PC-3 (cell line): ENCODE data around the gene HDAC9. TPM values are rescaled to one million over a fixed set of nuclear protein-coding genes. Genes with fewer than 3 reads are reported as not detected.

Source experiments
- ATAC-seq: fragments of 200-7000 bp; cut with Tn5 transposase; 2 replicates; pipeline ENCODE4 v1.9.1; 2020; ENCODE audit warnings: mild to moderate bottlenecking, moderate library complexity
- BruUV-seq: library from RNA; stranded (reverse); fragments of 400-500 nt; replicated peaks from 2 replicates; lab custom pipeline; 2021; lab: Mats Ljungman, UMichigan
- CTCF ChIA-PET: fragments of 300-600 bp; sonication (Branson Sonifier 250); formaldehyde crosslinking; loops from one replicate; lab custom pipeline; 2022; ENCODE audit warnings: antibody characterized with exemption; lab: Charles Lee
- POLR2A ChIA-PET: fragments of 300-600 bp; sonication (Branson Sonifier 250); formaldehyde crosslinking; loops from one replicate; lab custom pipeline; 2022; ENCODE audit warnings: antibody characterized with exemption; ENCODE audit not compliant: unreplicated experiment; lab: Charles Lee
- DNase-seq: peaks from one replicate; pipeline ENCODE4 v3.0.0-alpha.2; 2015
- H2AFZ ChIP-seq: fragments of 300-600 bp; sonication (generic); 2 replicates; pipeline ENCODE4 v1.6.0; 2016; ENCODE audit warnings: antibody characterized with exemption, low read length
- H3F3A ChIP-seq: fragments of 300-600 bp; sonication (generic); one replicate; pipeline ENCODE4 v1.6.0; 2017; ENCODE audit warnings: antibody characterized with exemption, low read length, control low read depth, mild to moderate bottlenecking; ENCODE audit not compliant: unreplicated experiment
- H3K27ac ChIP-seq: fragments of 300-600 bp; sonication (generic); 2 replicates; pipeline ENCODE4 v1.5.1; 2016; ENCODE audit warnings: mild to moderate bottlenecking, low read length
- H3K27me3 ChIP-seq: fragments of 300-600 bp; sonication (generic); 2 replicates; pipeline ENCODE4 v1.6.1; 2016; ENCODE audit warnings: low read length, mixed read lengths
- H3K36me3 ChIP-seq: fragments of 300-600 bp; sonication (generic); 2 replicates; pipeline ENCODE4 v1.6.1; 2016; ENCODE audit warnings: low read depth, mixed run types, low read length, mixed read lengths
- H3K4me1 ChIP-seq: fragments of 300-600 bp; sonication (generic); 2 replicates; pipeline ENCODE4 v1.5.1; 2016; ENCODE audit warnings: low read length; ENCODE audit not compliant: insufficient read depth
- H3K4me2 ChIP-seq: fragments of 300-600 bp; sonication (generic); 2 replicates; pipeline ENCODE4 v1.6.0; 2016; ENCODE audit warnings: low read length
- H3K4me3 ChIP-seq: fragments of 300-600 bp; sonication (generic); 2 replicates; pipeline ENCODE4 v1.5.1; 2016; ENCODE audit warnings: mild to moderate bottlenecking, low read length, mixed read lengths
- H3K79me2 ChIP-seq: fragments of 300-600 bp; sonication (generic); 2 replicates; pipeline ENCODE4 v1.6.1; 2017; ENCODE audit warnings: low read length, mixed read lengths
- H3K9ac ChIP-seq: fragments of 300-600 bp; sonication (generic); 2 replicates; pipeline ENCODE4 v1.6.0; 2016; ENCODE audit warnings: mild to moderate bottlenecking, low read length
- H3K9me2 ChIP-seq: fragments of 300-600 bp; sonication (generic); replicated peaks from 2 replicates; pipeline ENCODE4 v1.6.1; 2016; ENCODE audit warnings: mixed run types, low read length, mixed read lengths
- H3K9me3 ChIP-seq: fragments of 300-600 bp; sonication (generic); 2 replicates; pipeline ENCODE4 v1.6.1; 2016; ENCODE audit warnings: low read length, mixed read lengths
- H4K20me1 ChIP-seq: fragments of 300-600 bp; sonication (generic); 2 replicates; pipeline ENCODE4 v1.6.1; 2016; ENCODE audit warnings: low read length, mixed read lengths
- CTCF ChIP-seq: fragments of 300-600 bp; sonication (generic); conservative IDR thresholded peaks from 2 replicates; pipeline ENCODE4 v1.5.1; 2017; ENCODE audit warnings: antibody characterized with exemption, low read depth, mild to moderate bottlenecking, low read length
- EZH2 ChIP-seq: fragments of 300-600 bp; sonication (generic); IDR thresholded peaks from one replicate; pipeline ENCODE4 v1.6.1; 2017; ENCODE audit warnings: antibody characterized with exemption, mild to moderate bottlenecking, low read length; ENCODE audit not compliant: unreplicated experiment
- EZH2phosphoT487 ChIP-seq: fragments of 300-600 bp; sonication (generic); IDR thresholded peaks from 2 replicates; pipeline ENCODE4 v1.6.1; 2018; ENCODE audit warnings: mild to moderate bottlenecking, antibody characterized with exemption, low read length, borderline replicate concordance
- intact Hi-C: fragments of 100-400 bp; cut with micrococcal nuclease; formaldehyde crosslinking; loops from 2 replicates; pipeline ENCODE4 v1.9.0; 2023
- total RNA-seq: library from RNA; depleted of rRNA; stranded (reverse); fragments of >200 nt; gene quantifications from 2 replicates; pipeline ENCODE4 v1.2.3, GENCODE V29; 2014

The HDAC9 gene
- total RNA-seq, 1 experiment from 2014 or later = 7.8 TPM

- no peaks in the 10 kb centered on the region for H3K79me2 ChIP-seq
- intact Hi-C loops = loop anchor here (5.0 to 10.0 kb wide), 4 partner anchors 49 to 542 kb away; no protein-coding TSS in a partner anchor
- H2AFZ ChIP-seq = no peak overlapping the region
- no peaks in the 10 kb centered on the region for H3F3A ChIP-seq
- DNase-seq (no peak), ATAC-seq (peak; percentile 33; the same call in 1 of the 2 replicates)
- no TSS peak for BruUV-seq
- TF ChIP-seq EZH2 = no peak
- TF ChIP-seq EZH2phosphoT487 = no peak
- no peak for TF ChIP-seq CTCF
- H3K4me2 ChIP-seq = peak overlapping the region; percentile 86
- peak overlapping the region; percentile 84 for H3K27ac ChIP-seq
- H3K36me3 ChIP-seq = no peaks in the 10 kb centered on the region
- H3K4me1 ChIP-seq = peaks cover 44% of the 10 kb centered on the region
- H3K9me3 ChIP-seq = no peaks in the 10 kb centered on the region
- H3K9me2 ChIP-seq = no peaks in the 10 kb centered on the region
- POLR2A ChIA-PET = no interaction called here
- H3K27me3 ChIP-seq = no peaks in the 10 kb centered on the region
- H3K4me3 ChIP-seq = peak overlapping the region; percentile 64; the same call in 1 of the 2 replicates
- H4K20me1 ChIP-seq = no peaks in the 10 kb centered on the region
- CTCF ChIA-PET = no interaction called here
- no peak overlapping the region for H3K9ac ChIP-seq
Measured at GRCh38 chr7:18896343-18896975, 400.9 kb downstream of the HDAC9 start.

DNA sequence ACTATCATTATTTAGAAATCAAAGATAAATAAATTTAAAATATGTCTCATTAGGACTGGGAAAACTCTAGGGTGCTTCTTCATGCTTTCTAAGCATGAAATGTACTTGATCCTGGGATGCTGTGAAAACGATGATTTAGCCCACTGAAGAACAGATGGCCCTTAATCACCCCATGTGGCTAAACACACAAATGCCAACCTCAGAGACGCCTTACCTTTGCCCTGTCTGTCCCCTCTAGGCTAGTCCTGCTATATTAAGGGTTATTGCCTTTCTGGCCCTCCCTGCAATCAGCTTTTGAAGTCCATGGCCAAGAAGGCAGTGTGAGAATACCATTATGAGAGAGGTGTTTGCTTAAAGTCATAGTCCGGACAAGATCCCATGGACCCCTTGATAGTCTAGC lies 404.7 kb downstream of the HDAC9 start:
- Histone ChIP-seq H3F3A (no peaks in the 10 kb centered on the region), H2AFZ (no peak overlapping the region), H3K4me2 (no peak overlapping the region), H3K27ac (no peak overlapping the region), H3K9me3 (no peaks in the 10 kb centered on the region), H3K9ac (no peak overlapping the region), H3K9me2 (no peaks in the 10 kb centered on the region), H3K27me3 (no peaks in the 10 kb centered on the region), H3K4me1 (peaks cover 16% of the 10 kb centered on the region), H4K20me1 (no peaks in the 10 kb centered on the region), H3K36me3 (no peaks in the 10 kb centered on the region), H3K4me3 (no peak overlapping the region), H3K79me2 (no peaks in the 10 kb centered on the region)
- no TSS peak for BruUV-seq
- ATAC-seq = no peak
- TF ChIP-seq EZH2phosphoT487 (no peak), EZH2 (no peak), CTCF (no peak)
- POLR2A ChIA-PET = no interaction called here
- no peak for DNase-seq
- CTCF ChIA-PET = no interaction called here
- intact Hi-C loops = no loop called here

DNA sequence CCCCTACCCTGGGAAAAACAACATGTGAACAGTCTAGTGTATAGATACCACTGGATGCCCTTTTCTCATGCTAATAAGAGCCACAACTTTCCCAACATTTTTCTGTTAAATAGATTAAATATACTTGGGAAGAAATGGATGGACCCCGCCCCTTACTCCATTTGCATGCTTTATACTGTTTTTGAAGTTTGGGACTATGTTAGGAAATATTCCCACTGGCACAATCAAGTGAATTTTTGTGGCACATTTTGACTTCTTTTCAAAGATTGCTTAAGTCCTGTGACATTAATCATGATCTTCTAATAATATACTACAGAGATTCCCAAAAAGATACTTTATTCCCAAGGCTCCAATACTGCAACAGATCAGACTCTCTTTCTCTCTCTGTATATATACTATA lies 405.3 kb downstream of the HDAC9 start:
- Histone ChIP-seq H4K20me1 (no peaks in the 10 kb centered on the region), H3K27ac (no peak overlapping the region), H3K27me3 (no peaks in the 10 kb centered on the region), H3K9me2 (no peaks in the 10 kb centered on the region), H3F3A (no peaks in the 10 kb centered on the region), H3K36me3 (no peaks in the 10 kb centered on the region), H2AFZ (no peak overlapping the region), H3K4me1 (peaks cover 11% of the 10 kb centered on the region), H3K4me3 (no peak overlapping the region), H3K9me3 (no peaks in the 10 kb centered on the region), H3K79me2 (no peaks in the 10 kb centered on the region), H3K4me2 (no peak overlapping the region), H3K9ac (no peak overlapping the region)
- DNase-seq (no peak), ATAC-seq (no peak)
- intact Hi-C loops = no loop called here
- POLR2A ChIA-PET = no interaction called here
- CTCF ChIA-PET = no interaction called here
- BruUV-seq = no TSS peak
- TF ChIP-seq EZH2 (no peak), CTCF (no peak), EZH2phosphoT487 (no peak)
